ENCODE data around the gene RPL38. TPM values are rescaled to one million over a fixed set of nuclear protein-coding genes. Genes with fewer than 3 reads are reported as not detected.

Gene RPL38
- total RNA-seq, 2 experiments from 2014 or later, result 2,305 to 2,531 TPM

DNA sequence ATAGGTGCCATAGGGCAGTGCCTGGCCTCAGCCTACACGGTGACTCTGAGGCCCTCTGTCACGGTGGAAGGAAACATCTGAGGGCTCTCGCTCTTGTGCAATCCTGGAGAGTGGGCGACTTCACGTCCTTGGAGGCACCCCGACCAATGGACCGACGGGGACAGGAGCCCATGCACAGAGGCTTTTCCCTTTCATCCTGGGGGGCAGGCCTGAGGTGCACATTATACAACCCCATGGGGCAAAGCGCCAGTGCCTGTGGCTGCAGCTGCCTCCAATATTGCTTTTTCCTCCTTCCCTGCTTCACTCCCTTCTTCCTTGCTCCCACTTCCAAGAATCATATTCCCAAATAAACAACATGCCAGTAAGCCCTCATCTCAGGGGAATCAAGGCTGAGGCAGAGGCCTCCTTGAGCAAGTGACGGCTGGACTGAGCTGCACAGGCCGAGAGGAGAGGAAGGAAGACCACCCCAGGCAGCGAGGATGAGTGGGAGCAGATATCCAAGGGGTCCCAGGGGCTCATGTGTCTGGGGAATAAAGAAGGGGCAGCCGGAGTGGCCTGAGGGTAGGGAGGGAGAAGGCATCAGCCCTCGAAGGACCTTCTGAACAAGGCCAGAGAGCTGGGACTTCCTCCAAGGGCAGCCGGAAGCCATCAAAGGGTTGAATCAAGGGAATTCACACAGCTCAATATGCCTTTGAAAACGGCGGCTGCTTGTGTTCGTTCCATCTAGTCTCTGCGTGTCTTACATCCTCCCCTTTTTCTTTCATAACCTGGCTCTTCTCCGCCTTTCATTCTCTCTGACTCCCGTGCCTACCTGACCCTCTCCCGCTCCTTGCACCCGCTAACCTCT lies 42.6 kb upstream of the RPL38 start:
- H3K36me3 ChIP-seq (ENCODE audit: insufficient read depth, low read length), result no peaks in the 10 kb centered on the region
- H3K9me3 ChIP-seq (ENCODE audit: control insufficient read depth in 1 of 2, insufficient read depth in 1 of 2, low read length in 2 of 2), result peaks cover 3 to 8% of the 10 kb centered on the region in 2 experiments
- DNase-seq, result no peak
- H3K4me3 ChIP-seq (ENCODE audit: low read length), result no peak overlapping the region
- intact Hi-C loops (cut with DNase I, micrococcal nuclease), result no loop called here
- TF ChIP-seq, protein P1, sequence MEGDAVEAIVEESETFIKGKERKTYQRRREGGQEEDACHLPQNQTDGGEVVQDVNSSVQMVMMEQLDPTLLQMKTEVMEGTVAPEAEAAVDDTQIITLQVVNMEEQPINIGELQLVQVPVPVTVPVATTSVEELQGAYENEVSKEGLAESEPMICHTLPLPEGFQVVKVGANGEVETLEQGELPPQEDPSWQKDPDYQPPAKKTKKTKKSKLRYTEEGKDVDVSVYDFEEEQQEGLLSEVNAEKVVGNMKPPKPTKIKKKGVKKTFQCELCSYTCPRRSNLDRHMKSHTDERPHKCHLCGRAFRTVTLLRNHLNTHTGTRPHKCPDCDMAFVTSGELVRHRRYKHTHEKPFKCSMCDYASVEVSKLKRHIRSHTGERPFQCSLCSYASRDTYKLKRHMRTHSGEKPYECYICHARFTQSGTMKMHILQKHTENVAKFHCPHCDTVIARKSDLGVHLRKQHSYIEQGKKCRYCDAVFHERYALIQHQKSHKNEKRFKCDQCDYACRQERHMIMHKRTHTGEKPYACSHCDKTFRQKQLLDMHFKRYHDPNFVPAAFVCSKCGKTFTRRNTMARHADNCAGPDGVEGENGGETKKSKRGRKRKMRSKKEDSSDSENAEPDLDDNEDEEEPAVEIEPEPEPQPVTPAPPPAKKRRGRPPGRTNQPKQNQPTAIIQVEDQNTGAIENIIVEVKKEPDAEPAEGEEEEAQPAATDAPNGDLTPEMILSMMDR (IDR thresholded peaks at IDR 0.05), result no peak
- Mint-ChIP-seq H3K9me3 (no peaks in the 10 kb centered on the region), H3K36me3 (ENCODE audit: low read depth) (no peaks in the 10 kb centered on the region), H3K27me3 (peaks cover 28% of the 10 kb centered on the region), H3K4me3 (no peak overlapping the region), H3K27ac (no peak overlapping the region), H3K4me1 (ENCODE audit: low read depth) (no peaks in the 10 kb centered on the region)
- no peaks in the 10 kb centered on the region for H3K4me1 ChIP-seq (ENCODE audit: insufficient read depth, low read length)
- CTCF ChIA-PET, result no interaction called here
- no peak for ATAC-seq (ENCODE audit: poor library complexity)
- POLR2A ChIA-PET, result no interaction called here
- peaks cover 0 to 14% of the 10 kb centered on the region in 2 experiments for H3K27me3 ChIP-seq (ENCODE audit: control insufficient read depth in 1 of 2, insufficient read depth in 2 of 2, low read length in 2 of 2)
- H3K27ac ChIP-seq (ENCODE audit: low read depth in 1 of 2, low read length in 2 of 2), result no peak overlapping the region

DNA sequence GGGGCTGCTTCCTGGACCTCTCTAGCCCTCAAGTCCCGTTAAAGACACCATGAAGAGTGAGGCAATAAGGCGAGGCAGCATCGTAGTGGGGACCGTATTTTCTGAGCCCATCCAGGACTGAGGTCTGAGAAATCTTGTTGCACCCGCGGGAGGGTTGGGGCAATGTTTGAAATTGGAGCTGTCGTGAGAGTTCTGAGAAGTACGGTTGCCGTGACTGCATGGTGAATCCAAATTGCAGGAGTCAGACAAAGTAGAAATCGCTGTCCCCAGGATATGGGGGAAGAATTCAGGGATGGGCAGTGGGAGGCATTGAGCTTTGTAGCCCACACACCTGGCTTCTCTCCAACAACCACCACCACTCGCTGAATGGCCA lies 42.0 kb upstream of the RPL38 start:
- no peaks in the 10 kb centered on the region for H3K36me3 Mint-ChIP-seq (ENCODE audit: low read depth)
- H3K36me3 ChIP-seq (ENCODE audit: insufficient read depth, low read length), result no peaks in the 10 kb centered on the region
- POLR2A ChIA-PET, result no interaction called here
- H3K4me3 Mint-ChIP-seq, result no peak overlapping the region
- TF ChIP-seq, protein P1 (IDR thresholded peaks at IDR 0.05), result no peak
- intact Hi-C loops (cut with DNase I, micrococcal nuclease), result no loop called here
- no peaks in the 10 kb centered on the region for H3K4me1 Mint-ChIP-seq (ENCODE audit: low read depth)
- H3K9me3 Mint-ChIP-seq, result no peaks in the 10 kb centered on the region
- H3K27me3 ChIP-seq (ENCODE audit: control insufficient read depth in 1 of 2, insufficient read depth in 2 of 2, low read length in 2 of 2), result peaks cover 6 to 12% of the 10 kb centered on the region in 2 experiments
- H3K27me3 Mint-ChIP-seq, result peaks cover 31% of the 10 kb centered on the region
- DNase-seq, result no peak
- peaks cover 3 to 5% of the 10 kb centered on the region in 2 experiments for H3K9me3 ChIP-seq (ENCODE audit: control insufficient read depth in 1 of 2, insufficient read depth in 1 of 2, low read length in 2 of 2)
- H3K4me3 ChIP-seq (ENCODE audit: low read length), result no peak overlapping the region
- ATAC-seq (ENCODE audit: poor library complexity), result no peak
- H3K27ac ChIP-seq (ENCODE audit: low read depth in 1 of 2, low read length in 2 of 2), result no peak overlapping the region
- no peaks in the 10 kb centered on the region for H3K4me1 ChIP-seq (ENCODE audit: insufficient read depth, low read length)
- CTCF ChIA-PET, result no interaction called here
- no peak overlapping the region for H3K27ac Mint-ChIP-seq

DNA sequence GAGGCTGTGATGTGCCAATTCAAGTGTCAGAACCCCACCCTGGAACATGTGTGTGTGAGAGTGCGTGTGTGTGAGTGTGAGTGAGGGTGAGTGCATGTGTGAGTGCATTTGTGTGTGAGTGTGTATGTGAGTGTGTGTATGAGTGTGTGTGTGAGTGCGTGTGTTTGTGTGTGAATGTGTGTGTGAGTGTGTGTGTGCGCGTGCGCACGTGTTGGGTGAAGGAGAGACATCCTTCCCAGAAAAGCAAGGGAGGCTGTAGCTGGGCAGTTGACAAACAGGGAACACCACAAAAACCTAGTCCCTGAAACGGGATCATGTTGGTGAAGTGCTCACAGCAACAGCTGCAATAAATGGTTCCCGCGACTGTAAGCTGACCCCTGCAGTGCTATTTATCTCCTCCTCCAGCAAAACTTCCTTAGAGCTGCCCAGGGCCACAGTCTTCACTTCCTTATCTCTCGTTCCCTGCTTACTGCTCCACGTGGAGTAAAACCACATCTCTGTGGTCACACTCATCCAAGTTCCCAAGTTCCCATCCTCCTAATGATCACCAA lies 40.1 kb upstream of the RPL38 start:
- peaks cover 39% of the 10 kb centered on the region for H3K27me3 Mint-ChIP-seq
- Histone ChIP-seq H3K27ac (ENCODE audit: low read depth in 1 of 2, low read length in 2 of 2) (no peak overlapping the region), H3K27me3 (ENCODE audit: control insufficient read depth in 1 of 2, insufficient read depth in 2 of 2, low read length in 2 of 2) (peaks cover 7 to 12% of the 10 kb centered on the region in 2 experiments), H3K36me3 (ENCODE audit: insufficient read depth, low read length) (no peaks in the 10 kb centered on the region), H3K4me3 (ENCODE audit: low read length) (no peak overlapping the region), H3K9me3 (ENCODE audit: control insufficient read depth in 1 of 2, insufficient read depth in 1 of 2, low read length in 2 of 2) (peaks cover 3 to 5% of the 10 kb centered on the region in 2 experiments), H3K4me1 (ENCODE audit: insufficient read depth, low read length) (no peaks in the 10 kb centered on the region)
- H3K36me3 Mint-ChIP-seq (ENCODE audit: low read depth), result no peaks in the 10 kb centered on the region
- no peak overlapping the region for H3K4me3 Mint-ChIP-seq
- no peak overlapping the region for H3K27ac Mint-ChIP-seq
- ATAC-seq (ENCODE audit: poor library complexity) (no peak), DNase-seq (no peak)
- no peaks in the 10 kb centered on the region for H3K4me1 Mint-ChIP-seq (ENCODE audit: low read depth)
- POLR2A ChIA-PET, result no interaction called here
- TF ChIP-seq, protein P1 (IDR thresholded peaks at IDR 0.05), result no peak
- no peaks in the 10 kb centered on the region for H3K9me3 Mint-ChIP-seq
- CTCF ChIA-PET, result no interaction called here
- intact Hi-C loops (cut with DNase I, micrococcal nuclease), result no loop called here

All from CD4-positive, alpha-beta T cell (primary cell).